HG03558 (cell line): ENCODE measurements around the gene PTPRK.

Experiments
- ATAC-seq: cut with Tn5 transposase; IDR thresholded peaks from one replicate; pipeline ENCODE4 v1.9.1; 2021; ENCODE audit warnings: moderate number of reproducible peaks; ENCODE audit not compliant: unreplicated experiment; ENCODE audit errors: extremely low read depth

PTPRK gene

DNA sequence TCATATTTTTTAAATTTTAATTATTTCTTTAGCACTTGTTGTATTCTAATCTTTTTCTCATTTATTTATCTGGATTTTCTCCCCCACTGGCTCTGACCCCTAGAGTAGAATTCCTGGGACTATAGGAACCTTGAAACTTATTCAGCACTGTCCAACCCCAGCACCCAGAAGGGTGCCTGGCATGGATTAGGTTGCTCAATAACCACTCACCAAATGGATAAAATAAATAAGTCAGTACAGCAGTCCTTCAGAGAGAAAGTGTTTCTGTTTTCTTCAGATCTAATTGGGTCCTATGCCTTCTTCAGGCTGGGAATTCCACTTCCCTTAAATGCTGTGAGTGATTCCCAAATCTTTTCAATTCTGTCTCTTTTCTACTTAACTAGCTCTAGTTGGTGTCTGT lies 206.2 kb downstream of the PTPRK start:
- ATAC-seq, result no peak

DNA sequence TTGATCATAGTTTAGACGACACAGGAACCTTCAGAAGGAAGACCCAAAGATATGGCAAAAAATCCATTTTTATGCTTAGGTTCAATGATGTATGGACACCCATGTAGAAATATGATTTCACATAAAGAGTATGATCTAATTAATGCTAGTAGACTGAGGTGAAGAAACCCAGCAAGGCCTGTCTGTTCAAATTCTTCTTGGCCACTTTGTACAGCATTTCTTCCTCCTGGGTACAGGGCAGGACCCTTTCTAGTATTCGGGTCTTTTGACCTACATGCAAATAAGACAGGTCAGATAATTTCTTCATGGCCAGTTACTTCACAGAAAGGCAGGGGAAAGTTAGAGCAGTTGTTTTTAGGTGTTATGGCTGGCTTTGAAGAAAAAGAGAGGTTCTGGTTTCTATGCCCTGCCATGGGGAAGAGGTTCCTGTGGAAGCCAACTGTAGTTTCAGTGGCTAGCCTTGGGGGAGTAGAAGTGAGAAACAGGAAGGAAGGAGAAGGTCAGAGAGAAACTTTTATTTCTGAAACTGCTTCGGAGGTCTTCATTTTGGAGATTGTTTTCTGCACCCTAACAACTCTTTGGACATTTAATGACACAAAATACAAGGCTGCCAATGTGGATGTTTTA lies 208.3 kb downstream of the PTPRK start:
- no peak for ATAC-seq

DNA sequence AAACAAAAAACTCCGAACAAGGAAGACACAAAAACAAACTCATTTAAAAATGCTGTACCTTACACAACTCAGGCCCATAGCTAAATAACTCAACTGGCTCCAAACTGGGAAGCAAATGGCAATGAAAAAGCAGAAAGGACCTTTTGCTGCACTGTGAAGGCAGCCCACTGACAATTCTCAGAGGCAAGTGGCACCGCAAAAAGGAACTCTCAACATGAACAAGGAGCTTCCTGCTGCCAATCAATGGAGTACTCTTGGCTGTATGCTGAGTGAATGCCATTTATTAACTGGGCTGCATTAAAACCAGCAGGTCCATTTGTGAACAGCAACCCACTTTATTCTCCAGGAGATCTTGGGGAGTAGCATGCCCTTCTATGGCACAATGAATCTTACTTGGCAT lies 209.9 kb downstream of the PTPRK start:
- no peak for ATAC-seq

DNA sequence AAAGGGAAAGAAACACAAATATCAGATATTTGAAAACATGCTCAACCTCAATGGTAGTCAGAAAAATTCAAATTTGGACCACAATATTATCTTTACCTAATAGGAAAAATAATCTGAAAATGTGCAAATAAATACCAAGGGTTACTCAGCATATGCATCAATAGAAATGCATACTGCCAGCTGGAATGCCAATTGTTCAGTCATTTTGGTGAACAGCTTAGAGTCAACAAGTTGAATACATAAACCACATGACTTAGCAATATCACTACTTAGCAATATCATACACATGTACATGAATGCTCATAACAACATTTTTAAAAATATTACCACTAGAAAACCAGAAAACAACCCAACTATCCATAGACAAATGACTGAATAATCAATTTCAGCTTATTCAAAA lies 212.7 kb downstream of the PTPRK start:
- ATAC-seq, result no peak

DNA sequence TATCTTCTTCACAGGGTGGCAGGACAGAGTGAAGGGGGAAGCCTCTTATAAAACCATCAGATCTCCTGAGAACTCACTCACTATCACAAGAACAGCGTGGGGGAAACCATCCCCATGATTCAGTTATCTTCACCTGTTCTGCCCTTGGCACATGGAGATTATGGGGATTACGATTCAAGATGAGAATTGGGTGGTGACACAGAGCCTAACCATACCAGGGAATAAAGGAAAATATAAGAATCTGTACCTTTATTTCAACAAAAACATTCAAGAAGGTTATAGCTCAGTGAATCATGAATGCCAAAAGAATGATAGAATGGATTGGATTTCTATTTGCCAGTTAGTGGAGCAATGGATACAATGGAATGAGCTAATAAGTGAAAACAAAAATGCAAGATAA lies 214.4 kb downstream of the PTPRK start:
- no peak for ATAC-seq

DNA sequence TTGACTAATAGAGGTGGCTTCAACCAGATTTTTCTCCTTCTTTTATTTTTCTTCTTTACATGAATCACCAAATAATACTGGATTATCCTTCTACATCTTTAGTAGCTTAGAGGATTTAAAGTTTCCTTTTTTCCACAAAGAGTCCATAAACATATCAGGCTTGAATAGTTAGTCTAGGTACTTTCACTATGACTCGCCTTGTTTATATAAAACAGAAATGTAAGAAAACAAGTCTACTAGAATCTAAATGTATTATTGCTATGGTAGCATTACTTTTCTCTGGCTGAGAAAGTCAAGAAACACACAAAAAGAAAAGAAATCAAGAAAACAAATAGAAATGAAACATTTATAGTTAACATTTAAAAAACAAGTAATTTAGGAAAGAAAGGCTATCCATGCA lies 215.2 kb downstream of the PTPRK start:
- ATAC-seq, result no peak

DNA sequence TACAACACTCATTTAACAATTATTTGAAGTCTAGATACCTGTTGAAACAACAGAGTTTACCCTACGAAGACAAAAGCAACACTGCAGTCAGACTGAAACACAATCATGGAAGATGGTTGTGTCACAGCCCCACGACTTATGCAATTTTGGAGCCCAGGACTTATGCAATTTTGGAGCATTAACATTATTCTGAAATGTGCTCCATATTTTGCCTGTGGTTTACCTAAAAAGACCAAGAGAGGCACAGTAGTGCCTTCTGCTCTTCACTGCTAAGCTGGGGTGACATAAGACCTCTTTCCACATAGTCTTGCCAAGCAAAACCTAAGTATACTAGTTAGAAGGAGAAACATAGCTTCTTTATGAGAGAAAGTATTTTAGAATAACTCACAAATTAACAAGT lies 216.5 kb downstream of the PTPRK start:
- no peak for ATAC-seq

DNA sequence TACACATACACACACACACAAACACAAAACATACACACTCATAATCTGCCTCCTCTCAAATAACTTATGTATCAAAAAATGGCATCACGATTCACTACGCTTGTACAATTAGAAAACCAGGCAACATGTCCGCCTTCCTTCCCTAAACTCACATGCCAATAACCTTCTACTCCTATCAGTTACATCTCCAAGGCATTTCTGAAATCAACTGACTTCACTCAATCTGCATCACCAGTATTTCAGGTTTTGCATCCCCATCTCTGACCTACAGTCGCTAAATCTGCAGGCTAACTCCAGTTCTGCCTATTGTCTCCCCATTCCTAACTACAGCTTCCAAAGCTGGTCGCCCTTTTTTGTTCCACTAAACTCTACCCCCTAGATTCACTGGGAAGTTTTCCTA lies 217.5 kb downstream of the PTPRK start:
- no peak for ATAC-seq

DNA sequence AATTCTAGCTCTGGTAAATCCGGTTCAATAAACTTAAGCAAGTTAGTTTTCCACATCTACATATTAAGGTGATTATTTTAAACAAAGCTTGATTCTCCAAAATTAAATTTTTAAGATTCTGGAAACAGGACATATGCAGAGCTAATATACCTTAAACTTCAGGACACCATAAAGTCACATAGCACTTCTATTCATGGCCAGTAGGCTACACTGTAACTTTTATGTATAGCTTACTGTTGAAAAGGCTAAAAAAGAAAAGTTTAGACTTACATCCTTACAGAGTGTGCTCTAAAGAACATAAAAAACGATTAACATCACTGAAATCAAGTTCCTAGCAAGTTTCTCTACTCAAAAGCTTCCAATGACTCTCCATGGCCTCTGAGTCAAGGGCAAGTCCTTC lies 224.7 kb downstream of the PTPRK start:
- ATAC-seq, result no peak

DNA sequence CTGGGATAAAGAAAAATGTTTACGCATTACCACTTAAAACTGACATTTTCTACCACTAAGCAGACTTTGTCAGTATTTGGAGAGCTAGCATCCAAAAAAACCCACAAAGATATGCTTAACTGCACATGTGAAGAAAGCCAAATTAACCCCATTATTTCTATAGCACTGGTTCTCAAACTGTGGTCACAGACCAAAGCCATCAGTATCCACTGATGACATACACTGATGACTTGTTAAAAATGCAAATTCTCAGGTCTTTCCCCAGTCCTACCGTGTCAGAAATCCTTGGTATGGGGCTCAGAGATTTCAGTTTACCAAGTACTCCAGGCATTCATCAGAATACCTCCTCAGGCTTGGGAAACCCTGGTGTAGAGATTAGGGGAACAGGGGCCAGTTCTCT lies 230.2 kb downstream of the PTPRK start:
- no peak for ATAC-seq

DNA sequence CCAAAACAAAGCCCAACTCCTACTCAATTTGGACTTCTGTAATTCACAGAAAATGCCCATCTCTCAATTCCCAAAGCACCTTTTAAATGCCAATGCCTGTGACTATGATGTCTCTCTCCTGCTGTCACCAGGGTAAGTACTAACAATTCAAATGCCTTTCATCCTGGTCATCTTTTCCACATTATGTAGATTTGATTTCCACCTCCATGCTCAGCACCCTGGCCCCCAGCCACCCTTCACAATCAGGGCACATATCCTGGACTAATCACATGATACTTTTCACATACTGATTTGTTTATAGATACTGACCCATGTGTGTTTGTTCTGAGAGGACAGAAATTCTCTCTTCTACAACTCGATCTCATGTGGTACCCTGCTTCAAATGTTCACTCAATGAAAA lies 236.3 kb downstream of the PTPRK start:
- no peak for ATAC-seq

DNA sequence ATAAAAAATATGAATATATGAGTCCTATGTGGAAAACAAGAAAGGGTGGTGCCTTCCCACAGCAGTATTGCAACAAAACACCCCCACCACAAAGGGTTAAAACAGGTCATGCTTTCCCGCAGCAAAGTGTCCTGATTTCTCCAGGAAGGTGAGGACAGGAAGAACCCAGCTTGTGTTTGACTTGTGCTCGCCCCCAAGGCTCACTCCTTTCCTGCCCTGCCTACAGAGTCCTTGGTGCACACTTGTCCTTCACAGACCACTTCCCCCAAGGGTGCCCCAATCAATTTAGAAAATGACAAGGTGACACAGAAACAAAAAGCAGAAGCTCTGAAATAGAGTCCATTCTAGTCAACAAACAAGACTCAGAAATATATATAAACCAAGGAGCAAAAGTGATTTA lies 237.4 kb downstream of the PTPRK start:
- ATAC-seq, result no peak

DNA sequence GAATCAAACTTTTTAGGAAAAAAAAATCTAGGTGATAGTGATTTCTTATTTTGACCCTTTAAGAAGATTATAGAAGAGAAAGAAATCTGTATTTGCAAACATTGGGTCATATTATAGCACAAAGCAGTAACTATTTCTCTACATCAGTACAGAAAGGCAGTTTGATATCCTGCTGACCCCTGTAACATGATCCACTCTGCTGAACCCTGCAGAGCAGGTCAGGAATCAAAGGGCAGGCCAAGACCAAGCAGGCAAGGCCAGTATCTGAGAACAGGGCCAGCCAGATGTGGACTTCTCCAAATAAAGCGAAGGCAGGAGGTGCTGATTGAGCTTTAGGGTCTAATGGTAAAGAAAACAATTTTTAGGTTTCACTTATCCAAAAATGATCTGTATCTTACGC lies 239.4 kb downstream of the PTPRK start:
- no peak for ATAC-seq

DNA sequence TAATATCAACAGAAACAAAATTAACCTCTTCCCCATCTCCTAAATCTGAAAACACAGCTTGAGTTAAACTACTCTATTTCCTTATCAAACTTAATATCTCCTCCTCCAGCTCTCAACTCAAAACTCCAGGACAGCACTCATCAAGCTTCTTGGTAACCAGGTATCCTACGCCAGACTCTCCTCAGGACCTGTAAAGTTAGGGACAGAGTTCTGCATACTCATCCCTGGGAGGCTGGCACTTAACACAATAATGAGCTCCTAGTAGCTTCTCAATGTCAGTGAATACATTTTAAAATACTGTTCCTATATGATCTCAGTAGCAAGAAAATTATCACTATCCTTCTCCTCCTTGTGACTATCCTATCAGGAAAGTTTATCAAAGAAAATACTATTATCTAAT lies 240.3 kb downstream of the PTPRK start:
- ATAC-seq, result no peak

DNA sequence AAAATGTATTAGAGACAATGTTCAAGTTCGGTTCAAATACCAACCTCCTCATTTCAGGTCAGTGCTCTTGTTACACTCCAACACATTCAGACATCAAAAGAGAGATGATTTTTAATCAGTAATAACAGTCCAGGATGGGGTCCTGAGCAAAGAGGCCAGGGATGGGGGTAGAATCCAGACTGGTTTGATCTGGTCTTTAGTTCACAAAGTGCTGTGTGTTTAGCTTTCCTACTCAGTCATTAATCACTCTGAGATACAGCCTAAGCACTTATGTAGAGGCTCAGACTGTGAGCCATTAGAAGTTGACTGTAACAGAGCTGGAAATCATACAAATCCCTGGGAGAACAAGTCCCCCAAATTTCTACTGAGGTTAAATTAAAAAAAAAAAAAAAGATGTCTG lies 241.6 kb downstream of the PTPRK start:
- no peak for ATAC-seq

DNA sequence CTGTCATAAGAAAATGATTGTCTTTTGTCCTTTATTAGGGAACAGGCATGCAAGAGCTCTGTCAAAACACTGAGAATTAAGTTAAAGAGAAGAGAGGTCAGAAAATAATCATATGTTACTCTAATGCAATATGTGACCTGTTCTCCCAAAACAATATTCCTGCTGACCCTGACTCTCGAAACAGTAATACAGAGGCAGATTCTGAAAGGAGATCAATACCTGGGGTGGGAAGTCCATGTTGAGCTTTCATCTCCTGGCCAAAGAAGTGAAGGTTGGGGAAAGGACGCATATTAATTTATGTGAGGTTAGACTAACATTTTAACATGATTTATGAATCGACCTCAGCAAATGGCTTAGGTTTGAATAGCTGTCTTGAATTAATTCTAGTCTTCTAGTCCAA lies 243.0 kb downstream of the PTPRK start:
- no peak for ATAC-seq

DNA sequence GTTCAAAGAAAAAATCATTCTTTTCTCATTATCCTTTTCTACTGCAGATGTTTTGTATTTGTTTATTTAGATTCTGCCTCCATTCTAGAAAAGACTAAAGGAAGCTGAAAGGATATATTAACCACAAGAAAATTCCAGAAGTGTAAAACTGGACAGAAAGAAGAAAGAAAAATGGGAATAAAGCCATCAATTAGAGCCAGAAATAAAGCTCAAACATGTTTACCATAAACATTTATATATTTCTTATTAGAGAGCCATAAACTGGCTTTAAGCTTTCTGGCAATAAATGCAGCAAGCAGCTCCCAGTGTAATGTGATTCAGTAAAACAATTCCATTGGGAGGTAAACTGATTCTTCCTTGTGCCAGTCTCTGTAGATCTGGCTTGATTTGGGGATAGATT lies 244.1 kb downstream of the PTPRK start:
- no peak for ATAC-seq

DNA sequence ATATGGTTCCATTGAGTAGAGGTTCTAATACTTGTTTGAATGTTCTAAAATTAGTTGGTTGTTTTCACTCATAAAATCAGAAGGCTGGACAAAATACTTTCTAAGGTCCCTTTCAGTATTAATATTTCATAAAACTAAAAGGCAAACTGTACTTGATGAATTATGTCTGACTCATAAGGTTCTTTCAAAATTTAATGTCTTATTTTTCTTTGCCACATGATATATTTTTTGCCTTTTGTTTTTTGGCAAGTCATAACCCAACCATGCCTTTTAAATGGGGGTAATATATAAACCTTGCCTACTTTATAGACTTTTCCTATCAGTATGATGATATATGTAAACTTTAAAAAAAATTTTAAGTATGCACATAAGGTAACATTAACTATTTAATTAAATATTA lies 244.7 kb downstream of the PTPRK start:
- no peak for ATAC-seq

DNA sequence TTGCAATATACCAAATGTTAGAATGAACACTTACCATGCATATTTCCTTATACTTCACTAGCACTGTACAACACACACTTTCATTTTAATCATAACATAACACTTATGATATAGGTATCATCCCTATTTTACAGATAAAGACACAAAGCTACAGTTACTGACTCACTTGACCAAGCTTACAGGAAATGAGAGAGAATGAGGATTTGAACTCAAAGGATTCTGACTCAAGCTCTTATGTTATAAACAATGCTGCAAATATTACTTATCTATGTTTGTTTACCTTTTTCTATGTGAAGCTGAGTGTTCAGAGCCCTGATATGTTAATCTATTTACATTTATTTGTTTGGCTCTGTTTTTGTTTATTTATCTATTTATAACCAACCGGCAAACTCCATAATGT lies 245.4 kb downstream of the PTPRK start:
- ATAC-seq, result no peak

DNA sequence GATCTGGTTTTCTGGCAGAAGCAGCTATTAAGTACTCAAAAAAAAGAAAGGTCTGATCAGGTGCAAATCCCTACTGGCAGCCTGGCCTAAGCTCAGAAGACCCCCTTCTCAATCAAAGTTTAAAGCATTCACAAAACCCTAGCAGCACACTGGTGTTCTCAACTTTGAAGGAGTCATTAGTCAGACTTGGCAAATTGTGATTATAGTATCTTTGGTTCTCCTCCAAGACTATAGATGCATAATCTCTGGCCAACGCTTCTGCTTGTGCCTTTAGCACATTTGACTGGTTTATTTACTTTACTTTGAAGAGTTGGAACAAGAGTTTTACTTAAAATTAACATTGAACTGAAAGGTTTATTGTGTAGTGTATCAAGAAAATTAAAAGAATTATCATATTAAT lies 248.9 kb downstream of the PTPRK start:
- ATAC-seq, result no peak

DNA sequence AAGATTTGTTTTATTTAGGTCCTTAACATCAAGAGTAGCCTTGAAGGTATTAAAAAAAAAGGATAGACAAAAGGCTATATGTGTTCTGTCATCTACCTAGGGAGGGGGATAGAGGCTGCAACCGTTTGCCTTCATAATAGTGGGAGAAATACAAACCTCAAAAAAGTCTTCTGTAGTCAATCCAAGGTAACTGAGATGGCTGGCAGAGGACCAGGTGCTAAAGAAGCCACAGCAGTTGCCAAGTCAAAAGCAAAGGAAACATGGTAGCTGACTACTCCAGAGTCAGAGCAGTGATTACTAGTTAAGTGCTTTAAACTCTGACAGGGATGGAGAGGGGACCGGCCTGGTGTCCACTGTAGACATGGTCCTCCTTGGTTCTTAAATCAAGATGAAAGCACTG lies 249.4 kb downstream of the PTPRK start:
- ATAC-seq, result no peak

DNA sequence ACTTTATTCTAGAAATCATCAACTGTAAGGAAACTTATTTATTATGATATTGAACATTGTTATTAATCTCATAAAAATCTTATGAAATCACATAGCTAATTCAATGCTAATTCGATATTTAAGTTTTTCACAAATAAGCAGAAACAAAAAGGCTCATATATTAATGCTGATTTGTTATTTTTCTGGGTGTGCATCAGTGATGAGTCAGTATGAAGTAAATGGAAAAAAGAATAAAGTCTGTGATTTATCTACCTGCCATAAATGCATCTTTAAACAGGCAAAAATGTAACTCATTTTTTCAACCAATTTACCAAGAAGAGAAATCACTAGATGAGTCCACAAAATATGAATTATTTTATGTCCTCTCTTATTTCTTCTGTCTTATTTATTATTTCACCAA lies 253.5 kb downstream of the PTPRK start:
- no peak for ATAC-seq

DNA sequence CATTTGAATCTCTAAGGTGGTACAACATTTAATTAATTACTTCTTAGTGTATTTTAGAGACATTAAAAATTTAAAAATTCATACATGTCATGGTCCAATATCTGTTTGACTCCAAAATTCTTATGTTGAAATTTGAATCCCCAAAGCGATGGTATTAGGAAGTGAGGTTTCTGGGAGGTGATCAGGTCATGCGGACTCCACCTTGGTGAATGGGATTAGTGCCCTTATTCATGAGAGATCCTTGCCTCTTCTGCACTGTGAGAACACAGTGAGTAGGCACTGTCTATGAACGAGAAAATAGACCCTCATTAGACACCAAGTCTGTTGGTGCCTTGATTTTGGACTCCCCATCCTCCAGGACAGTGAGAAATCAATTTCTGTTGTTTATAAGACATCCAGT lies 254.7 kb downstream of the PTPRK start:
- ATAC-seq, result no peak
